ENCODE data around the gene ZNF823. TPM values are rescaled to one million over a fixed set of nuclear protein-coding genes. Genes with fewer than 3 reads are reported as not detected.

ZNF823 gene
- total and polyA plus RNA-seq, 2 donors (not counting 1 experiment from before 2014, with no cell fraction given): 1.8 to 5.1 TPM

- ChIA-PET POLR2A (no interaction called here), CTCF (interaction anchor here (0.8 kb wide), 1 partner anchor 122 kb away, joined by 3 read pairs; the partner anchor contains the start of gene ZNF440)
- Mint-ChIP-seq H3K4me3 (peak overlapping the region; percentile 30), H3K27ac (no peak overlapping the region), H3K4me1 (peaks cover 12% of the 10 kb centered on the region), H3K27me3 (peaks cover 43% of the 10 kb centered on the region), H3K9me3 (ENCODE audit: insufficient read depth) (no peaks in the 10 kb centered on the region)
- no peak overlapping the region for H3K9ac ChIP-seq (ENCODE audit: low read length)
- intact Hi-C loops (cut with micrococcal nuclease): no loop called here
- no peak overlapping the region for H3K4me3 ChIP-seq (ENCODE audit: control extremely low read depth in 1 of 5, extremely low read depth in 1 of 5, insufficient read depth in 1 of 5, low read depth in 2 of 5, low read length in 4 of 5)
- WGBS (ENCODE audit: insufficient coverage): no CpG with 5 or more reads among the region's 11 CpGs
- H3K36me3 ChIP-seq (replicated peaks in 1 of 2; ENCODE audit: control extremely low read depth in 1 of 2, control insufficient read depth in 1 of 2, extremely low read depth in 1 of 2, insufficient read depth in 2 of 2, low read length in 1 of 2): no peaks in the 10 kb centered on the region
- peaks cover 11 to 16% of the 10 kb centered on the region in 2 donors for H3K4me1 ChIP-seq (ENCODE audit: control insufficient read depth in 2 of 2, insufficient read depth in 2 of 2, low read length in 2 of 2)
- no peak overlapping the region for H3K4me2 ChIP-seq (replicated peaks; ENCODE audit: low read depth, low read length, poor library complexity, severe bottlenecking)
- no peak overlapping the region for H2AFZ ChIP-seq (ENCODE audit: insufficient read depth, low read depth, low read length, poor library complexity, severe bottlenecking)
- no peak for ATAC-seq (ENCODE audit: low read depth)
- no peaks in the 10 kb centered on the region for H3K79me2 ChIP-seq (ENCODE audit: control insufficient read depth, insufficient read depth, low read length)
- H4K20me1 ChIP-seq (ENCODE audit: control insufficient read depth, insufficient read depth, low read length, poor library complexity, severe bottlenecking): no peaks in the 10 kb centered on the region
- H3K27me3 ChIP-seq (replicated peaks in 1 of 4; ENCODE audit: control extremely low read depth in 1 of 4, control insufficient read depth in 3 of 4, insufficient read depth in 4 of 4, low read length in 3 of 4): peaks cover 0 to 26% (median 10%) of the 10 kb centered on the region in 4 experiments
- H3K9me3 ChIP-seq (ENCODE audit: control extremely low read depth in 1 of 3, control insufficient read depth in 2 of 3, insufficient read depth in 1 of 3, low read length in 2 of 3): peaks cover 0 to 7% (median 0%) of the 10 kb centered on the region in 3 donors
- no peak overlapping the region for H3K27ac ChIP-seq (ENCODE audit: low read length in 2 of 2)
- DNase-seq: no peak
- TF ChIP-seq EZH2 (IDR thresholded peaks at IDR 0.05; ENCODE audit: borderline replicate concordance, insufficient read depth, low read depth, low read length, poor library complexity, severe bottlenecking): no peak
- no peak for TF ChIP-seq CTCF (IDR thresholded peaks at IDR 0.05)
Measured at GRCh38 chr19:11692127-11692790, 46.5 kb downstream of the ZNF823 start.

Data from B cell (primary cell).